MM.1S (cell line): ENCODE measurements around the gene COBLL1.

ENCODE experiments used
- DNase-seq: peaks from one replicate; pipeline ENCODE4 v3.0.0-alpha.2; 2015
- H2AFZ ChIP-seq: fragments of 300-600 bp; sonication (generic); 2 replicates; pipeline ENCODE4 v1.6.0; 2016; ENCODE audit warnings: antibody characterized with exemption, low read length
- H3F3A ChIP-seq: fragments of 300-600 bp; sonication (generic); 2 replicates; pipeline ENCODE4 v1.6.1; 2016; ENCODE audit warnings: mild to moderate bottlenecking, antibody characterized with exemption, low read length, moderate library complexity, mixed read lengths; ENCODE audit not compliant: insufficient read depth
- H3K27ac ChIP-seq: fragments of 300-600 bp; sonication (generic); 2 replicates; pipeline ENCODE4 v1.5.1; 2016; ENCODE audit warnings: mild to moderate bottlenecking, low read length
- H3K27me3 ChIP-seq: fragments of 300-600 bp; sonication (generic); replicated peaks from 2 replicates; pipeline ENCODE4 v1.6.0; 2016; ENCODE audit warnings: low read length; ENCODE audit not compliant: insufficient read depth
- H3K36me3 ChIP-seq: fragments of 300-600 bp; sonication (generic); replicated peaks from 2 replicates; pipeline ENCODE4 v1.6.1; 2016; ENCODE audit warnings: mild to moderate bottlenecking, low read length, mixed read lengths; ENCODE audit not compliant: insufficient read depth
- H3K4me1 ChIP-seq: fragments of 300-600 bp; sonication (generic); 2 replicates; pipeline ENCODE4 v1.6.1; 2016; ENCODE audit warnings: low read length, mixed read lengths
- H3K4me2 ChIP-seq: fragments of 300-600 bp; sonication (generic); 2 replicates; pipeline ENCODE4 v1.6.0; 2016; ENCODE audit warnings: low read depth, low read length
- H3K4me3 ChIP-seq: fragments of 300-600 bp; sonication (generic); 2 replicates; pipeline ENCODE4 v1.5.1; 2016; ENCODE audit warnings: low read length, mixed read lengths
- H3K79me2 ChIP-seq: fragments of 300-600 bp; sonication (generic); 2 replicates; pipeline ENCODE4 v1.6.1; 2016; ENCODE audit warnings: mixed run types, low read length, mixed read lengths
- H3K9ac ChIP-seq: fragments of 300-600 bp; sonication (generic); 2 replicates; pipeline ENCODE4 v1.6.1; 2016; ENCODE audit warnings: low read length, mixed read lengths
- H3K9me2 ChIP-seq: fragments of 300-600 bp; sonication (generic); replicated peaks from 2 replicates; pipeline ENCODE4 v1.6.1; 2016; ENCODE audit warnings: mild to moderate bottlenecking, low read length, mixed read lengths; ENCODE audit not compliant: insufficient read depth
- H3K9me3 ChIP-seq: fragments of 300-600 bp; sonication (generic); replicated peaks from 2 replicates; pipeline ENCODE4 v1.6.1; 2016; ENCODE audit warnings: mild to moderate bottlenecking, low read length, mixed read lengths; ENCODE audit not compliant: insufficient read depth
- H4K20me1 ChIP-seq: fragments of 300-600 bp; sonication (generic); 2 replicates; pipeline ENCODE4 v1.6.1; 2016; ENCODE audit warnings: mild to moderate bottlenecking, low read length, moderate library complexity, mixed read lengths; ENCODE audit not compliant: insufficient read depth
- EZH2 ChIP-seq: fragments of 300-600 bp; sonication (generic); optimal IDR thresholded peaks from 2 replicates; pipeline ENCODE3; 2017; ENCODE audit warnings: low read depth, mild to moderate bottlenecking, antibody characterized with exemption, low read length, mixed read lengths
- EZH2phosphoT487 ChIP-seq: fragments of 300-600 bp; sonication (generic); IDR thresholded peaks from 2 replicates; pipeline ENCODE4 v1.6.1; 2018; ENCODE audit warnings: antibody characterized with exemption, low read length
- TF ChIP-seq, protein P1 (sequence below): fragments of 300-600 bp; sonication (generic); IDR thresholded peaks from 2 replicates; pipeline ENCODE4 v1.5.1; 2016; ENCODE audit warnings: antibody characterized with exemption, low read length, mixed read lengths

The COBLL1 gene

DNA sequence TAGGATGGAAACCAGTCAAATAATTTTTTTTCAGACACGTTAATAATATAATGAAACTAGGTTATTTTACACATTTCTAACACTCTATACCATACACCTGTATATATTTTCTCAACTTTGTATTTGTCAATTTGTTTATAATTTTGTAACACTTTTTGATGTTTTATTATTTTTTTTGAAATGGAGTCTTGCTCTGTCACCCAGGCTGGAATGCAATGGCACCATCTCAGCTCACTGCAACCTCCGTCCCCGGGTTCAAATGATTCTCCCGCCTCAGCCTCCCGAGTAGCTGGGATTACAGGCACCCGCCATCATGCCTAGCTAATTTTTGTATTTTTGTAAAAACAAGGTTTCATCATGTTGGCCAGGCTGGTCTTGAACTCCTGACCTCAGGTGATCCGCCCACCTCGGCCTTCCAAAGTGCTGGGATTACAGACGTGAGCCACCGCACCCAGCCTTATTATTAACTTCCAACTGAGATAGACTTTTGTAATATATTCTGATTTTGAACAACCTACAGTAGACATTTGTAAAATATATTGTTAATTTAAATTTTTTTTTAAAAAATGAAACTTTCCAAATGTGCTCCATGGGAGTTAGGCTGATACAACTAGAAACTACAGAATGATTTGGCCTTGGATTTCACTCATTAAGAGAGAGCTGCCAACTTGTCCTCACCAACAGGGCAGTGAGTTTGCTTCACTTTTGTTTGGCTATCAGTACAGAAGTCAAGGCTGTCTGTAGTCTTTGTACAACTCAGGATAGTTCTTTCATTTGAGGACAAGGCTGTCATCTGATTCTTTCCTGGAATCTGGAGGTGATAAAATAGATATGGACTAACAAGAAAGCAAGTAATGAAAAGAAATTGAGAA, 33.9 kb upstream of the COBLL1 start:
- no peak for TF ChIP-seq EZH2
- TF ChIP-seq, protein P1, sequence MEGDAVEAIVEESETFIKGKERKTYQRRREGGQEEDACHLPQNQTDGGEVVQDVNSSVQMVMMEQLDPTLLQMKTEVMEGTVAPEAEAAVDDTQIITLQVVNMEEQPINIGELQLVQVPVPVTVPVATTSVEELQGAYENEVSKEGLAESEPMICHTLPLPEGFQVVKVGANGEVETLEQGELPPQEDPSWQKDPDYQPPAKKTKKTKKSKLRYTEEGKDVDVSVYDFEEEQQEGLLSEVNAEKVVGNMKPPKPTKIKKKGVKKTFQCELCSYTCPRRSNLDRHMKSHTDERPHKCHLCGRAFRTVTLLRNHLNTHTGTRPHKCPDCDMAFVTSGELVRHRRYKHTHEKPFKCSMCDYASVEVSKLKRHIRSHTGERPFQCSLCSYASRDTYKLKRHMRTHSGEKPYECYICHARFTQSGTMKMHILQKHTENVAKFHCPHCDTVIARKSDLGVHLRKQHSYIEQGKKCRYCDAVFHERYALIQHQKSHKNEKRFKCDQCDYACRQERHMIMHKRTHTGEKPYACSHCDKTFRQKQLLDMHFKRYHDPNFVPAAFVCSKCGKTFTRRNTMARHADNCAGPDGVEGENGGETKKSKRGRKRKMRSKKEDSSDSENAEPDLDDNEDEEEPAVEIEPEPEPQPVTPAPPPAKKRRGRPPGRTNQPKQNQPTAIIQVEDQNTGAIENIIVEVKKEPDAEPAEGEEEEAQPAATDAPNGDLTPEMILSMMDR = no peak
- TF ChIP-seq EZH2phosphoT487 = no peak

DNA sequence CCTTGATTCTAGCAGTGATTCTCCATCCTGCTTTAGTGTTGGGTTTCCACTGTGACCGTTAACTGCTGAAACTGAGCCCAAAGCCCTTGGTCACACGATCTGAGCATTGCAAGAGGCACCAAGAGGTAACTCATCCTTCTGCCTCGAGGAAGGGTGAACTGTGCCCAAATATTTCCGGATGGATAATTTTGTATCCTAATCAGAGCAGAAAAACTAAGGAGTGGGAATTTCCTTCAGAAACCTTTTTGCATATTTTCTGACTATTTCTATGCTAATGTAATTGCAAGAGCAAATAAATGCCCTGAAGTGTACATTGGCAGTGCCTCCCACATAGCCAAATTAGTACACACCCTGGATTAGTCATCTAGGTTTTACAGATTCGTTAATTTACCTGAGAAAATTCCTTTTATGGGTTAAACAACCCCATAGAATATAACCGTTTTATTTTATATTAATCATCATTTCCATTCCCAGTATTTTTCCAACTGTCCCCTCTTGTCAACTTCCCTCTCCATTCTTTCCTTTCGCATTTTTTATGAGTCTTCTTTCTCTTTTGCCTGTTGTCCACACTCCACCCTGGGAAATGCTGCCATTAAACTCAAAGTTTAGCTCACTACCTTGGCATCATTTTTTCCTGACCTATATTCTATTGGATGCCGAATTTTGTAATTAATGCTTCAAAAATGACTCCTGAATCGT, 31.7 kb upstream of the COBLL1 start:
- Histone ChIP-seq H3F3A (peaks cover 12% of the 10 kb centered on the region), H2AFZ (no peak overlapping the region), H3K4me3 (no peak overlapping the region), H3K79me2 (no peaks in the 10 kb centered on the region), H3K4me1 (peaks cover 16% of the 10 kb centered on the region), H3K36me3 (no peaks in the 10 kb centered on the region), H3K27me3 (no peaks in the 10 kb centered on the region), H4K20me1 (no peaks in the 10 kb centered on the region), H3K9ac (no peak overlapping the region), H3K9me2 (no peaks in the 10 kb centered on the region), H3K9me3 (no peaks in the 10 kb centered on the region), H3K27ac (no peak overlapping the region), H3K4me2 (no peak overlapping the region)
- DNase-seq = no peak
- TF ChIP-seq EZH2 = no peak
- TF ChIP-seq, protein P1 = no peak
- no peak for TF ChIP-seq EZH2phosphoT487

More for the DNA sequence above, 33.9 kb upstream of the COBLL1 start:
- Histone ChIP-seq H3F3A (no peaks in the 10 kb centered on the region), H4K20me1 (no peaks in the 10 kb centered on the region), H3K27ac (no peak overlapping the region), H3K9ac (no peak overlapping the region), H3K79me2 (no peaks in the 10 kb centered on the region), H3K4me1 (no peaks in the 10 kb centered on the region), H3K4me3 (no peak overlapping the region), H3K27me3 (no peaks in the 10 kb centered on the region), H3K36me3 (no peaks in the 10 kb centered on the region), H3K9me3 (no peaks in the 10 kb centered on the region), H3K4me2 (no peak overlapping the region), H3K9me2 (no peaks in the 10 kb centered on the region), H2AFZ (no peak overlapping the region)
- no peak for DNase-seq

DNA sequence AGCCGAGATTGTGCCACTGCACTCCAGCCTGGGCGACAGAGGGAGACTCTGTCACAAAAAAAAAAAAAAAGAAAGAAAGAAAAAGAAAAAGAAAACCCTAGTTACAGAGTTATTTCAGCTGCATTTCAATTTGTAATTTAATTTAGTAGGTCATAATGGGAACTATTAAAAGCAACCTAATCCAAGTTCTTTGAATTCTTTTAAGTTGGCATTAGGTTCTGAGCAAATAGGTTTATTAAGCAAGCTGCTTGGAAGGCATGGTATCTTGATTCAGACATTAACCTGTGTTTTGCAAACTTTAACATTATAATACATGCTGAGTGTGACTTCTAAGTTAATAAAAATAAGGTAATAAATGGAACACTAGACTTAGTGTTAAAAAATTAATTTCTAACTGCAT, 29.8 kb upstream of the COBLL1 start:
- H3K9ac ChIP-seq = no peak overlapping the region
- H3K27me3 ChIP-seq = no peaks in the 10 kb centered on the region
- H3K27ac ChIP-seq = no peak overlapping the region
- no peak overlapping the region for H3K4me2 ChIP-seq
- H3K9me2 ChIP-seq = no peaks in the 10 kb centered on the region
- no peak for DNase-seq
- no peaks in the 10 kb centered on the region for H3K79me2 ChIP-seq
- H3K36me3 ChIP-seq = no peaks in the 10 kb centered on the region
- H3K9me3 ChIP-seq = no peaks in the 10 kb centered on the region
- peaks cover 32% of the 10 kb centered on the region for H3K4me1 ChIP-seq
- no peak overlapping the region for H2AFZ ChIP-seq
- no peaks in the 10 kb centered on the region for H4K20me1 ChIP-seq
- H3K4me3 ChIP-seq = no peak overlapping the region
- H3F3A ChIP-seq = peaks cover 18% of the 10 kb centered on the region
- TF ChIP-seq EZH2 (no peak), EZH2phosphoT487 (no peak)
- TF ChIP-seq, protein P1 = no peak
